ENCODE measurements around the gene IL20.

IL20 gene, protein sequence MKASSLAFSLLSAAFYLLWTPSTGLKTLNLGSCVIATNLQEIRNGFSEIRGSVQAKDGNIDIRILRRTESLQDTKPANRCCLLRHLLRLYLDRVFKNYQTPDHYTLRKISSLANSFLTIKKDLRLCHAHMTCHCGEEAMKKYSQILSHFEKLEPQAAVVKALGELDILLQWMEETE
- 0 reads per million in 4 donors for total RNA-seq

DNA sequence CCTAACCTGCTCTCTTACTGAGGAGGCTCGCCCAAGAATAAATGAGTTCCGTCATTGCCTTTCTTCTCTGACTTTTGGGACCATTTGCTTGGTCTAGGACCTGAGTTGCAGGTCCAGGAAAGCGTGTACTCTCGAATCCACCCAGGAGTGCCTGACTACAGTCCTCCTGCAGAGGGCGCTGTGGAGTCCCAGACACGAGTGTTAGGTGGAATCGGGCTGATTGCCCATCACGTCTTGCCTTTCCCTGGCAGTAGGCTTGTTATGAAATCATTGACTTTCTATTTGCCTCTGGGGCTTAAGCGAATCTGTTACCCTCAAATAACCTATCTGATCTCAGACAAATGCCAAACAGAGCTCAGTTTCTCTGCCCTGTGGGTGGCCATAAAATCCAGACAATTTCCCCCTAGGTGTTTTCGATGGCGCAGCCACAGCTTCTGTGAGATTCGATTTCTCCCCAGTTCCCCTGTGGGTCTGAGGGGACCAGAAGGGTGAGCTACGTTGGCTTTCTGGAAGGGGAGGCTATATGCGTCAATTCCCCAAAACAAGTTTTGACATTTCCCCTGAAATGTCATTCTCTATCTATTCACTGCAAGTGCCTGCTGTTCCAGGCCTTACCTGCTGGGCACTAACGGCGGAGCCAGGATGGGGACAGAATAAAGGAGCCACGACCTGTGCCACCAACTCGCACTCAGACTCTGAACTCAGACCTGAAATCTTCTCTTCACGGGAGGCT is at the start of gene IL20:
Gene IL20 (plus strand): TSS at position 685 of the 733 bp plus-strand sequence. CDS start 230 bp downstream, outside the sequence.
- DNase-seq: peak; percentile 57 to 86 (median 71)

DNA sequence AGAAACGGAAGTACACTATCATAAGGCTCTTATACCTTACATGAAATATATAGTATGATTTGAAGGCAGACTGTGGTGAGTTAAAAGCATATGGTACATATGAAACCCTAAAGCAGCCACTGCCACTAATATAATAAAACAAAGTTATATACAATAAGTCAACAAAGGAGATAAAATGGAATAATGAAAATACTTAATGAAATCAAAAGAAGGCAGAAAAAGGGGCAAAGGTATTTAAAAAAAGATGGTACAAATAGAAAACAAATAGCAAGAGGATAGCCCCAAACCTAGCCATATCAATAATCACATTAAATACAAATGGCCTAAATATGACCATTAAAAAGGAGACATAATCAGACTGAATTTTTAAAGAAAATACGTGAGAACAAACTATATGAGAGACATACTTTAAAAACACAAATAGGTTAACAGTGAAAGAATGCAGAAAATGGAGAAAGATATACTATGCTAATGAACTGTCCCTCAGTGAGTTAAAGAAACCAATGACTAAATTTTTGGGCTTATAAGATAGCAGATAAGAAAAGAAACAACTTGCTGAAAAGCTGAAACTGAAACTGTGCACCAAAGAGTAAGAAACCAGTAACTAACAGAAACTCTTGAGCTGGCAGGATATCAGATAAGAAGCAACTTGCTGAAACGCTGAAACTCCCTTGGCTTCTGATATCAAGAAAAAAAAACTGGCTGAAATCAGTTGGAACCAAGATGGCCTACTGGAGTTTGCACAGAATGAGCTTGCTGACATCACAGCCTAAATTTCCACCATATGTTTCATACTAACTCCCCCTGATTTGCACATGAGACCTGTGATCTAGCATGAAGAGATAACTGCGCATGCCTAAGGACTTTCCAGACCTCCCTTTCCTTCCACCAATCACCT is 48.8 kb upstream of the IL20 start:
- peak in 1 of 5 donors; percentile 89 for DNase-seq

DNA sequence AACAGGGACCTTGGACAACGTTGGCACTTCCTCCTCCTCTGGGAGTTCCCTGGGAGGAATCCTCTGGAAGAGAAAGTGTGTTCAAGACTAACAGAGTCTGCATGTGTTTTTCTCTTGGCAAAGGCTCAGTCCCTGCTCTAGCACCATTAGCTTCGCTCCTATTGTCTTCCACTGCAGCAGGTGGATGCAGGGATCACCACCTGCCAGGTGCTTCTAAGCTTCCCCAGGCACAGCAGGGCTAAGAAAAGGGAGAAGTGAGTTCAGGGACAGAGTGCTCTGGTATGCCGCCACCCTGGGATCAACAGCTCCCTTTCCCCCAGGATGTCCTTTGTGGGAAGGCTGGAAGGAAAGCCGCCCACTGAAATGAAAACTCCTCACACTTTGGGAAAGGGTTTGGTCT is 43.9 kb upstream of the IL20 start:
- no peak for DNase-seq

DNA sequence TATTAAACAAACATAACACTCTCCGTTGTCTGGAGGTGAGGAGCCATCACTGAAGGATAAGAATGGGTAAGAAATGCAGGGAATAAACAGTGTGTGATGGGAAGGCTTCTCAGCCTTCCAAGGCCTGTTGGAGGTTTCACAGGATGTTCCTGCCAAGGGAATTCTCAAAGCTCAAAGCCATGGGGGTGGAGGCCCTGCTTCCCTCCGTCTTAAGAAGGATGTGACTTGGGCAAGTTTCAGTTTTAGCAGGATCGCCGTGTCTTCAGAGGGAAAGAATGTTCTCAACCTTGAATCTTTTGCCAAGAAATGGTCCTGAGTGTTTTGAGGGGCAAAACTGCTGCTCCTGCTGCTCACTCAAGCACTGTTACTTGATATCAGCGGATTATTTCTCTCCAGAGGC is 41.7 kb upstream of the IL20 start:
- no peak for DNase-seq

DNA sequence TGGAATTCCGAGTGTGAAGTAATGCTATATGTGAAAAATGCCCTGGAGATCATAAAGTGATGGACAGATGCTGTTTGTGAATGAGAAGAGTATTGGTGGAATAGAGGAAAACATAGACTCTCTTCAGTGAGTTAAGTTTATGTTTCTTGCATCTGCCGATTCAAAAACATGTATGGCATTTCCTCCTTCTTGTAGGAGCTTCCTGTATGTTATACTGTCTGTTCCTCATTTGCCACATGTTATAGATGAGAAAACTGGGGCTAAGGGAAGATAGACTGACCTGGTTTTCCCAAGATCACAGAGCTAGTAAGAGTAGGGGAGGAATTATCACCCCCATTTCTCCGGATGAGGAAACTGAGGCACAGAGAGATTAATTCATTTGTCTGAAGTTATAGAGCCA is 41.1 kb upstream of the IL20 start:
- DNase-seq: no peak

DNA sequence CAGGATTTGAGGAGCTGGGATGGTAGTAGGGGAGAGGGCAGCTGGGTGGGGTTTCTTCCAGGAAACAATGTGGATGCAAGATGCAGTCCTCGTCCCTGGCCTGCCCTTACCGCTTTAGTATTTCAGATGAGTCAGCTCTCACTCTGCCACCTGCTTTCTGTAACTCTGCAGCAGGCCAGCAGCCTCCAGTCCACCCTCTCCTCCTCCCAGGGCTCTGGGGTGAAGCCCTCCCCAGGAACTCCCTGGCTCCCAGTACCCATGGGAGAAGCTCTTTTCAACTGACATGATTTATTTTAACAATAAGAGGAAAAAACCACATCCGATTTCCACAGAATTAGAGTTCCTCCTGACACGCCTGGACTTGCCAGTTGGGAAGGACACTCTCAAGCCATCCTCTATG is 39.0 kb upstream of the IL20 start:
- no peak for DNase-seq

DNA sequence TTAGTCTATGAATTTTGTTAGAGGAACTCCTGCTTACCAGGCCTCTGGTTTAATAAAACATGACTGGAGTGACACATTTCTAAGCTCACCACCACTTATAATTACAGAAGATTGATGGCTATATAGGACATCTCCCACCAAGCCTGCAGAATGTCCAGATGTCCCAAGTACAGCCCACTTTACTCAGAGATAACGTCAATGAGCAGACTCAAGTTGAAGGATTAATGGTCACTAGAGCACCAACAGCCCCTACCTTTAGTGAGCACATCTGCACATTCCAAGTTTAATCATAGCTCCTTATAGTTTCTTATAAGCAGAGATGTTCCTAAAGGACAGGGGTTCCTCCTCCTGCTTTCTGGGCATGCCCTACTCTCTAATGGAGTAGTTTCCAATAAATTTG is 37.4 kb upstream of the IL20 start:
- no peak for DNase-seq

DNA sequence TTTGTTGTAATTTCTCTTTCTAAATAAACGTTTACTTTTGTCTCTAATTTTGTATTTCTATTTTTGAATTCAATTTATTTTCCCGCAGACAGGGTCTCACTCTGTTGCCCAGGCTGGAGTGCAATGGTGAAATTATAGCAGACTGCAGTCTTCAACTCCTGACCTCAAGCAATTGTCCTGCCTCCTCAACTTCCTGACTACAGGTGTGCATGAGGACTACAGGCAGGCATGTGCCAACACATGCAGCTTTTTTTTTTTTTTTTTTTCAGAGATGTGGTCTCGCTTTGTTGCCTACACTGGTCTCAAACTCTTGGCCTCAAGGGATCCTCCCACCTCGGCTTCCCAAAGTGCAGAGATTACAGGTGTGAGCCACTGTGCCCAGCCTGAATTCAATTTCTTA is 36.7 kb upstream of the IL20 start:
- DNase-seq: no peak

DNA sequence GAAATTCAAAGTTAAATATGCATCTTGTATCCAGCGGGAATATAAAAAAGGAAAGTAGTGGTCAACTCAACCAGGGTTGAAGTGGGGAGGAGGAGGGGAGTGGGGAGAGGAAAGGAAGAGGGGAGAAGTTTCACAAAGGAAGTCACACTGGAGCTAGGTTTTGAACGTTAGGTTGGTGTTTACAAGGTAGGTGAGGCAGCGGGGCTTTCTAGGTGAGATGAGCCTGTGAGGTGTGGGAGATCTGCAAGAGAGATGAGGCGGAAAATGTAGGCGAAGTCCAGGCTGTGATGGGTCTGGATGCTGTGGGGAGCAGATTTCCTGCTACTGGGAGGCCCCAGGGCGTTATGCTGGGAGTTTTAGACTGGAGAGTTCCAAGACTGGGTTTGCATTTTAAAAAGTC is 36.1 kb upstream of the IL20 start:
- no peak for DNase-seq

DNA sequence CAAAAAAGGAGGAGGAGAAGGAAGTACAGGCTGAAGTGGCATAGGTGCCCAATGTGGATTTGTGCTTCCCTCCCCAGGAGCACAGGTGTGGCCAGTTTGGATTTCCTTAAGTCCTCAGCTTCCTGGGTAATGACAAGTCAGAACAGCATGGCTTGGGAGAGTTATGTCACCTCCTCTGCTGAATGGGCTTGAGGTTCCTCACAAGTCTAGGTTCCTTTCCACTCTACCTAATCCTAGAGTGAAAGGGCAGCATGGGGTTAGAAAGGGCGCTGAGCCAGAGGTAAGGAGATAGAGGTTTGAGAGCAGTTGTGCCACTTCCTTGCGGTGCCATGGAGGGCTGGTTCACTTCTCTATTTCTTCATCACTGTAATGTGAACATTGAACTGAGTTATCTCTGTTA is 35.5 kb upstream of the IL20 start:
- DNase-seq: no peak

DNA sequence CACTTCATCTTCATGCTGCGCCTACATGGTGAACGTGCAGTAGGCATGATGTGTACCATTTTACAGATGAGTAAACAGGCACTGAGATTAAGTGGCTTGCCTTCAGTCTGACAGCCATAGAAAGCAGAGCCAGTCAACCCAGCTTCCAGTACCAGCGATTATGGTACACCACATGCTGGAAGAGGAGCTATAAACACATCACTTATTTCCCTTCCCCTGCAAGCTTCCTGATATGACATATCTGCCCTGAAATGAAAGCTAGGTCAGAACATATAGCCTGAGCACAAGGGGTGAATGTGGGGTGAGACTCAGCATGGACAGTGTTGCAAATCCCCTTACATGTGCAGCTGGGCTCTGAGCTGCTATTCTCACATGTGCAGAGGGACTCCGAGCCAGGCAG is 33.8 kb upstream of the IL20 start:
- DNase-seq: no peak

DNA sequence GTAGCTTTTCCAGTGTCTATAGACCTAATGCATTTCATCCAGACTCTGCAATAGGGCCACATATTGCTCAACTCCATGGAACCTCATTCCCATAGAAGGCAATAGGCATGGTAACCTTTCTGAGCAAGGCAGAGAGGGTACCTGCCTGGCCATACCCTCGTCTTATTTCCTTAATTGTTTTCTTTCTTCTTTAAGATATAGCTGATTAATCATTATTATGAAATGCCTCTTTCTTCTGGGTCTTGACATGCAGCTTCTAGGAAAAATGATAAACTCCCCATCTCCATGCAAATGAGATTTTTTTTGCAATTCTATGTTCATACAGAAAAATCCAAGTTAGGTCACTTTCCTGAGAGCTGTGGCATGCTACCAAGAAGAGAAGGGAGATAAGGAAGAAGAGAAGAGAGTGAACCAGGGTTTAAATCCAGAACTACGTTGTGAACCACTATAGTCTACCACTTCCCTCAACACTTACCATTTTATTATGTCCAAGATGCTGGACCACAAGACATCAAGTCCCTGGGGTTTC is 33.0 kb upstream of the IL20 start:
- no peak for DNase-seq

DNA sequence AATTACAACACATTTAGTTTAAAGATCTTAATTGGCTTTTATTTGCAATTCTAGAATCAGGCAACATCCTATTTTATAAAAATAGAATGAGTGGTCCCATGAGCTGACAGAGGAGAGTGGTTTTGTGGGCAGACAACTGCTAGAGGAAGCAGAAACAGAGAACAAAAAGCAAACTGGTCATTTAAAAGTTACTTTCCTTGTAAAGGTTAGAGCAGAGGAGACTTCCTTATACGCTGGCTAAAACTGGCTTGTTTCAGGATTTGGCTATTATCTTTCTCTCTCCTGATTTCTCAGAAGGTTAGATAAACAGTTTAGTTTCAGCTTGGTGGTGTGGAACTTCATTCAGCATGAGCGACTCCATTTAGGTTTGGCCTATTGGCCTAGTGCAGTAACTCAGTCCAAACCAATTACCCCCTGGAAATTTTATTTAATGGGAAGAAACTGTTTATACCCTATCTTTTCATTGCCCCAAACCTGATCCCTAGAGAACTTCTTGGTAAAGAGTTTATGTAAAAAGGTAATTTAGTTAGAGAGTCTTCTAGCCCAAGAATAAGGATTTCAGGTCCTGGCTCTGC is 32.2 kb upstream of the IL20 start:
- DNase-seq: no peak

DNA sequence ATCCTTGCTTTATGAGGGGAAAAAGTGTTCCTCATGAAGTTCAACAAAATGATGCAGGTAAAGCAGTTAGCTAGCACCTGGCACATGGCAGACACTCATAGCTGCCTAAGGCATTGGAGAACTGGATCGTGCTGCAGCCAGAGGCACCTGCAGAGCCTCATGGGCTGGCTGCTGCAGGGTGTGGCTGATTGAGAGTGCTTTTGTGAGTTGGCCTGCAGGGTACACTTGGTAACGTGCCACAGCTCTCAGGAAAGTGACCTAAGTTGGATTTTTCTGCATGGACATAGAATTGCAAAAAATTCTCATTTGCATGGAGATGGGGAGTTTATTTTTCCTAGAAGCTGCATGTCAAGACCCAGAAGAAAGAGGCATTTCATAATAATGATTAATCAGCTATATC is 31.6 kb upstream of the IL20 start:
- no peak for DNase-seq

DNA sequence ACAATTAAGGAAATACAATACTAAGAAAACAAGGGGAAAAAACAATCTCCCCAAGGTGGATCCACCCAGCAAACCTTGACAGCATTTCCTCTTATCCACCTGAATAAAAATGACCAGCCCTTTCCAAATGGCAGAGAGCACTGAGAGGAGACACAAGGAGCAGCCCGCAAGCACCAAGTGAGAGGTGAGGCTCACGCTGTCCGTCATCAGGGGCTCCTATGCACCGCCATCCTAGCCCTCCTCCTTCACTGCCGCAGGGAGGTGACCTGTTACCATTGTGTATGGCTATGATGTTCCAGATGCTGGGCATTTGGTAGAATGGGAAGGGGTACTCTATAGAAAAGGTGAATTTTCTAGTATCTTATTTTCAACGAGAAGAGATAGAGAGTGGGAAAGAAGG is 31.2 kb upstream of the IL20 start:
- DNase-seq: no peak

DNA sequence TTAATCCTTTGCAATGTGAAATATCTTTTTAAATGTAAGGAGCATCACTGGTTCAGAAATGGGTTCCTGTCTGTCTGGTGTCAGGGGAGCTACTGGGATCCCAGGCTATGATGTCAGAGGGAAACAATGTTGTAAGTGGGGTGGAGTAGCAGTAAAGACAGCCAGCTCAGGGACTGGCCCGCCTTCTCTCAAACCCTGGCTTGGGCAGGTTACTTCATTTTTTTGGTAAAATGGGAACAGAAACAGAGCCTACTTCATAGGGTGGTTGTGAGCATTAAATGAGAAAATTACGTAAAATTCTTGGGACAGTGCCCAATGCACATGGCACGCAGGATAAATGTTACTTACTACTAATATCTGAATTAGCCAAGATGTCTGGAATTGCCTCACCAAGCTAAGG is 30.7 kb upstream of the IL20 start:
- no peak for DNase-seq

DNA sequence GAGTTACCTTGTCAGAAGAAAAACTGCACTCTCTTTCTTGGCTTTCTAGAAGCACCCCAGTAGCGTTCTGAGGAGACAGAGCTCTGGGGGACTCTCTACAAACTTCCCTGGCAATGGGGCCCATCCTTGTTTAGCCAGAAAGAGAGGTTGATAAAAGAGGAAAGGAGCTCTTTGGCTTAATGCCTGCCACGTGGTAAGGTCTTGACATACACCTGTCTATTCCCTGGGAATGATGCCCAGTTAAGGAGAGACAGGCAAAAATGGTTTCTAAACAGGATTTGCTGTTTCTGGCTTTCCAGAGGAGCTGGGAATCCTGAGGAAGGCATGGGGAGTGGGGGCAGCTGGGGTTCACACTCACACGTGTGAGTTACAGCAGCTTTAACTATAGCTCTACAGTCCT is 30.2 kb upstream of the IL20 start:
- no peak for DNase-seq

DNA sequence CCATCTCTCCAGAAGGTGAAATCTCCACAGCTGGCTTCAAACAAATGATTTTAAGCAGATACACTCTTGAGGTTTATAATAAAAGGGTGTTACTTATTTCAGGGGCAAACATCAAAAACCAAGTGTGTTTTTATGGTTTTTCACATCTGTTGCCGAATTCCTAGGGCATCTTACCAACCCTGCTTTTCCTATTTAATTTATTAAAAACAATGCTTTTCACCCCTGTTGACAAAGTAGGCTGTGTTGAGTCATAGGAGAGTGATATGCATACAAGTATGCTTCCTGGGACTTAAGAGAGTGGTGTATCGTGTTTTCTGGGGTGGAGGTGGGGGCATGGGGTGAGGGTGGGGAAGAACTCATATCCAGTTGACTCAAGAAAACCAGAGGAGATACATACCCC is 29.3 kb upstream of the IL20 start:
- no peak for DNase-seq

DNA sequence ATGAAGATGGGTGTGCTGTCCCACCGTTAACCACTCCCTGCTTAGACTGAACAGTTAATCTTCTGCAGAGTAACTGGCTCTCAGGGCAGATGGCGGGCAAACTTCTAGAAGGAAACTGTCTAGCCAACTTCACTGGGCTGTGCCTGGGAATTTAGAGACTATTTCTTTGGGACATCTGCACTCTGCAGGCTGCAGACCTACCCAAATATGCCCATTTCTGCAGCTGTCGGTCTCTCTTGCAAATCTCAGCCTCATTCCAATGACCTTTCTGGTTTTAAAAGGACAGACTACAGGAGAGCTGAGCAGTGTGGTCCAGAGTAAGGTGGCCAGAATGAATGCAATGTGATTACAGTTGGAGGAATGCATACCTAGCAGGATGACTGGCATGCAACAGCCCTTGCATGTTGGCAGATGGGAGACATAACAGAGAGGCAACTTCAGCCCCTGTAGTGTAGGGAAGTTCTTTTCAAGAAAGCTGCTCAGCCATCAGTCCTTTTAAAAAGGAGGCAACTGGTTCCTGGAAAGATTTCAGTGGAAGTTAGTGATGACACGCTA is 26.3 kb upstream of the IL20 start:
- DNase-seq: no peak

DNA sequence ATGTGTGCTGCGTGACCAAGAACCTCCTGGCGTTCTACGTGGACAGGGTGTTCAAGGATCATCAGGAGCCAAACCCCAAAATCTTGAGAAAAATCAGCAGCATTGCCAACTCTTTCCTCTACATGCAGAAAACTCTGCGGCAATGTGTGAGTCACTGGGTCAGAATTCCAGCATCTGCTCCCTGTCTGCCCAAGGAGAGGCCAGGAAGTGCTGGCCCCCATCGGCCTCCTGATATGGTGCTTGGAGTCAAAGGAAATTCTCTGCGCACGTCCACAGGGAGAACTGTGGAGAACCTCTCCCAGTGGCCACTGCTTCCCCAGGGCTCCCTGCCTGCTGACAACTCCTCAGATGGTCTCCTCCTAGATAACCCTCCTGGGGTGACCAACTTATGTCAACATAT is 25.6 kb upstream of the IL20 start:
- no peak for DNase-seq

DNA sequence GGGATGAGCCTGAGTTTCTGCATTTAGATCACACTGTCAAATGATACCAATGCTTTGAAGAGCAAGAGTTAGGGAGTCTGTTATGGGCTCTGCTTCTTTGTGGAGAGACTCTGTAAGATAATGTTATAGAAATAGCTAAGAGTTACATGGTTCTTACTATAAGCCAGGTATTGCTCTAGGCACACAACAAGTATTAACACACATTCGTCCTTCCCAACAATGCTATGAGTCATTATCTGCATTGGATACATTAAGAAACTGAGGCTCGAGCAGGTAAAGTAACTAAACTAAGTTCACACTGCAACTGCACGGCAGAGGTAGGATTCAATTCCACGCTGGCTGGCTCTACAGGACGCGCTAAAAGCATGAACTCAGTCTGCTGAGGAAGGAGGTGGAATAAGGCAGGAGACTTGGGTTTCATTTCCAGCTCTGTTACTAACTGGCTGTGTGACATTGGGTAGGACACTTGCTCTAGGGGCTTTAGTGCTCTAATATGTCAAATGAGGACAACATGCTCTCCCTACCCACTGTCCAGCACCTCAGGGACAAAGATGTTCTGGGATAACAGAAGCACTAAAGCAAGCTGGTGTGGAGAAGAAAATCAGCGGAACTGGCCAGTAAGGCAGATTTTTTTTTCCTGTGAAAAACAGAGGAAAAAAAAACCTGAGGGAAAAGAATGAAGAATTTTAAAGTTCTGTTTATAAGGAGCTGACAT is 23.7 kb upstream of the IL20 start:
- no peak for DNase-seq

DNA sequence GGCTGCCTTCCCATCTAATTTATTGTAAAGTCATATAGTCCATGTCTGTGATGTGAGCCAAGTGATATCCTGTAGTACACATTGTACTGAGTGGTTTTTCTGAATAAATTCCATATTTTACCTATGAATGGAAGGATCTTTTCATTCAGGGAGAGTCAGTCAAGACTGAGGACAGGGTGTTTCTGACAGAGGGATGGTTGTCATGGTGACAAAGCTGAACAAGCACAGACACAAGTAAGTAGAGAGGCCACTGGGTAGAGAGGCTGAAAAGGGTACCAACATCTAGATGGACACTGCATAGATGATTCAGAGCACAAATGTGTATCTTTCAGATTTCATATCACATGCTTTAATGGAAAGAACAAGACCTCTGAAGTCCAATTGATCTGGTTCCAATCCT is 22.6 kb upstream of the IL20 start:
- DNase-seq: no peak
